Right lobe of liver (tissue), 4 donors: ENCODE measurements around the gene MRPL3.

Experiments
- POLR2A ChIP-seq: fragments of 450-650 bp; IDR thresholded peaks from one replicate; pipeline ENCODE4 v1.6.1; 2017; ENCODE audit warnings: antibody characterized with exemption, mild to moderate bottlenecking
- TF ChIP-seq, protein P1 (sequence below), 4 donors: fragments of 200-600 bp in 3 of 4; fragments of 450-650 bp in 1 of 4; IDR thresholded peaks; one replicate each; pipeline versions ENCODE4 v1.5.1 to v1.8.0; 2016 to 2022; ENCODE audit warnings: antibody characterized with exemption in 4 of 4, mild to moderate bottlenecking in 2 of 4
- donor health status: DM: no; HTN: no; CAD: no.
- donor health status: DM: no; HTN: no; CAD: no.
- donor health status: DM: no; HTN: yes; CAD: no.

DNA sequence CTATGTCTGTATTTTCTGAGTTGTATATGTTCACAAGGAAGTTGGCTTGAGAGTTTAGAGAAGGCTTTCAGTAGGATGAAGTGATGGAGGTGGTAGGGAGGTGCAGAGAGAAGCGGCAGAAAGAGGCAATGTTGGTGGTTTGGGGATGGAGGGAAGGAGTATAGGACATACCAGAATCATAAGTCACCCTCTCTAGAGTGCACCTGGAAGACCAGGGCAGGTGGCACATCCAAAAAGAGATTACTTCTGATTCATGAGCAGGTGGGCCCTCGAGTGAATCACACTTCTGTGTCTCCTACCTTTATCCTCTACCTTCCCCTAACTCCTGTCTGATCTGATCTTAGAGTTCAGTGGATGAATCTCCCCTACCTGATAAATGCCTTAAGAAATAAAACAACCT, 41.8 kb upstream of the MRPL3 start:
- no peak for TF ChIP-seq POLR2A
- TF ChIP-seq, protein P1, sequence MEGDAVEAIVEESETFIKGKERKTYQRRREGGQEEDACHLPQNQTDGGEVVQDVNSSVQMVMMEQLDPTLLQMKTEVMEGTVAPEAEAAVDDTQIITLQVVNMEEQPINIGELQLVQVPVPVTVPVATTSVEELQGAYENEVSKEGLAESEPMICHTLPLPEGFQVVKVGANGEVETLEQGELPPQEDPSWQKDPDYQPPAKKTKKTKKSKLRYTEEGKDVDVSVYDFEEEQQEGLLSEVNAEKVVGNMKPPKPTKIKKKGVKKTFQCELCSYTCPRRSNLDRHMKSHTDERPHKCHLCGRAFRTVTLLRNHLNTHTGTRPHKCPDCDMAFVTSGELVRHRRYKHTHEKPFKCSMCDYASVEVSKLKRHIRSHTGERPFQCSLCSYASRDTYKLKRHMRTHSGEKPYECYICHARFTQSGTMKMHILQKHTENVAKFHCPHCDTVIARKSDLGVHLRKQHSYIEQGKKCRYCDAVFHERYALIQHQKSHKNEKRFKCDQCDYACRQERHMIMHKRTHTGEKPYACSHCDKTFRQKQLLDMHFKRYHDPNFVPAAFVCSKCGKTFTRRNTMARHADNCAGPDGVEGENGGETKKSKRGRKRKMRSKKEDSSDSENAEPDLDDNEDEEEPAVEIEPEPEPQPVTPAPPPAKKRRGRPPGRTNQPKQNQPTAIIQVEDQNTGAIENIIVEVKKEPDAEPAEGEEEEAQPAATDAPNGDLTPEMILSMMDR (IDR thresholded peaks at IDR 0.05) = no peak
